ENCODE measurements around the gene DNAL1. TPM values are rescaled to one million over a fixed set of nuclear protein-coding genes. Genes with fewer than 3 reads are reported as not detected.

The DNAL1 gene
- polyA plus RNA-seq, 2 of the 4 experiments (the other 2 are of a cell fraction): 8.3 to 16.3 TPM

- H3K4me3 ChIP-seq: no peak overlapping the region
- no peak overlapping the region for H3K27ac ChIP-seq
- CTCF ChIA-PET: interaction anchor here (1.4 to 16.0 kb wide), 2 partner anchors 9 to 108 kb away, joined by 10 to 191 read pairs; no protein-coding TSS in a partner anchor
- DNase-seq (ENCODE audit: low read depth in 1 of 2, low spot score in 1 of 2) (no peak), FAIRE-seq (no peak), ATAC-seq (no peak)
- peaks cover 22% of the 10 kb centered on the region for H3K4me1 ChIP-seq
- 90% methylated on average over 13 of the region's 13 CpGs for WGBS (ENCODE audit: missing lambda C conversion rate)
- TF ChIP-seq HDAC2 (IDR thresholded peaks at IDR 0.05) (no peak), TFCP2L1 (CRISPR knock-in tag; IDR thresholded peaks at IDR 0.05) (no peak), BHLHE40 (IDR thresholded peaks at IDR 0.05; ENCODE audit: low read depth, low read length) (no peak), NFE2L2 (conservative IDR thresholded peaks at IDR 0.05; ENCODE audit: low read length) (no peak), CHD2 (IDR thresholded peaks at IDR 0.05; ENCODE audit: low read length, partially characterized antibody) (no peak), GATA3 (IDR thresholded peaks at IDR 0.05; ENCODE audit: borderline replicate concordance) (no peak), MYC (IDR thresholded peaks at IDR 0.05; ENCODE audit: borderline replicate concordance, low read length) (no peak), CHD4 (IDR thresholded peaks at IDR 0.05; ENCODE audit: borderline replicate concordance) (no peak), HOXB5 (CRISPR knock-in tag; IDR thresholded peaks at IDR 0.05) (no peak), FOSB (CRISPR knock-in tag; IDR thresholded peaks at IDR 0.05) (no peak)
- TF ChIP-seq, protein P1, sequence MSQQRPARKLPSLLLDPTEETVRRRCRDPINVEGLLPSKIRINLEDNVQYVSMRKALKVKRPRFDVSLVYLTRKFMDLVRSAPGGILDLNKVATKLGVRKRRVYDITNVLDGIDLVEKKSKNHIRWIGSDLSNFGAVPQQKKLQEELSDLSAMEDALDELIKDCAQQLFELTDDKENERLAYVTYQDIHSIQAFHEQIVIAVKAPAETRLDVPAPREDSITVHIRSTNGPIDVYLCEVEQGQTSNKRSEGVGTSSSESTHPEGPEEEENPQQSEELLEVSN (IDR thresholded peaks at IDR 0.05; ENCODE audit: borderline replicate concordance, low read depth): no peak
- TF ChIP-seq, protein P2, sequence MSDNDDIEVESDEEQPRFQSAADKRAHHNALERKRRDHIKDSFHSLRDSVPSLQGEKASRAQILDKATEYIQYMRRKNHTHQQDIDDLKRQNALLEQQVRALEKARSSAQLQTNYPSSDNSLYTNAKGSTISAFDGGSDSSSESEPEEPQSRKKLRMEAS (IDR thresholded peaks at IDR 0.05): no peak
- TF ChIP-seq, protein P3, sequence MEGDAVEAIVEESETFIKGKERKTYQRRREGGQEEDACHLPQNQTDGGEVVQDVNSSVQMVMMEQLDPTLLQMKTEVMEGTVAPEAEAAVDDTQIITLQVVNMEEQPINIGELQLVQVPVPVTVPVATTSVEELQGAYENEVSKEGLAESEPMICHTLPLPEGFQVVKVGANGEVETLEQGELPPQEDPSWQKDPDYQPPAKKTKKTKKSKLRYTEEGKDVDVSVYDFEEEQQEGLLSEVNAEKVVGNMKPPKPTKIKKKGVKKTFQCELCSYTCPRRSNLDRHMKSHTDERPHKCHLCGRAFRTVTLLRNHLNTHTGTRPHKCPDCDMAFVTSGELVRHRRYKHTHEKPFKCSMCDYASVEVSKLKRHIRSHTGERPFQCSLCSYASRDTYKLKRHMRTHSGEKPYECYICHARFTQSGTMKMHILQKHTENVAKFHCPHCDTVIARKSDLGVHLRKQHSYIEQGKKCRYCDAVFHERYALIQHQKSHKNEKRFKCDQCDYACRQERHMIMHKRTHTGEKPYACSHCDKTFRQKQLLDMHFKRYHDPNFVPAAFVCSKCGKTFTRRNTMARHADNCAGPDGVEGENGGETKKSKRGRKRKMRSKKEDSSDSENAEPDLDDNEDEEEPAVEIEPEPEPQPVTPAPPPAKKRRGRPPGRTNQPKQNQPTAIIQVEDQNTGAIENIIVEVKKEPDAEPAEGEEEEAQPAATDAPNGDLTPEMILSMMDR (IDR thresholded peaks at IDR 0.05): no peak
- no peak overlapping the region for H3K4me2 ChIP-seq
- POLR2A ChIA-PET: no interaction called here
- H3K9me3 ChIP-seq: no peaks in the 10 kb centered on the region
Observed at GRCh38 chr14:73719361-73719760, 74.6 kb downstream of the DNAL1 start.

- H3K4me2 ChIP-seq: no peak overlapping the region
- no peak for DNase-seq (ENCODE audit: low read depth in 1 of 2, low spot score in 1 of 2)
- WGBS (ENCODE audit: missing lambda C conversion rate): 92% methylated on average over 7 of the region's 8 CpGs
- ATAC-seq: no peak
- ChIA-PET CTCF (interaction anchor here (1.1 to 16.0 kb wide), 5 partner anchors 9 to 119 kb away, joined by 3 to 191 read pairs (median 4); no protein-coding TSS in a partner anchor), POLR2A (no interaction called here)
- H3K27ac ChIP-seq: no peak overlapping the region
- FAIRE-seq: no peak
- no peaks in the 10 kb centered on the region for H3K9me3 ChIP-seq
- H3K4me3 ChIP-seq: no peak overlapping the region
- no peak for TF ChIP-seq KDM5A (IDR thresholded peaks at IDR 0.05)
- TF ChIP-seq, protein P2 (IDR thresholded peaks at IDR 0.05): no peak
- TF ChIP-seq NFE2L2 (conservative IDR thresholded peaks at IDR 0.05; ENCODE audit: low read length): no peak
- TF ChIP-seq, protein P4, sequence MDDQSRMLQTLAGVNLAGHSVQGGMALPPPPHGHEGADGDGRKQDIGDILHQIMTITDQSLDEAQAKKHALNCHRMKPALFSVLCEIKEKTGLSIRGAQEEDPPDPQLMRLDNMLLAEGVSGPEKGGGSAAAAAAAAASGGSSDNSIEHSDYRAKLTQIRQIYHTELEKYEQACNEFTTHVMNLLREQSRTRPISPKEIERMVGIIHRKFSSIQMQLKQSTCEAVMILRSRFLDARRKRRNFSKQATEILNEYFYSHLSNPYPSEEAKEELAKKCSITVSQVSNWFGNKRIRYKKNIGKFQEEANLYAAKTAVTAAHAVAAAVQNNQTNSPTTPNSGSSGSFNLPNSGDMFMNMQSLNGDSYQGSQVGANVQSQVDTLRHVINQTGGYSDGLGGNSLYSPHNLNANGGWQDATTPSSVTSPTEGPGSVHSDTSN (IDR thresholded peaks at IDR 0.05): no peak
- no peak for TF ChIP-seq POLR2AphosphoS2 (conservative IDR thresholded peaks at IDR 0.05; ENCODE audit: low read length)
- TF ChIP-seq, protein P5, sequence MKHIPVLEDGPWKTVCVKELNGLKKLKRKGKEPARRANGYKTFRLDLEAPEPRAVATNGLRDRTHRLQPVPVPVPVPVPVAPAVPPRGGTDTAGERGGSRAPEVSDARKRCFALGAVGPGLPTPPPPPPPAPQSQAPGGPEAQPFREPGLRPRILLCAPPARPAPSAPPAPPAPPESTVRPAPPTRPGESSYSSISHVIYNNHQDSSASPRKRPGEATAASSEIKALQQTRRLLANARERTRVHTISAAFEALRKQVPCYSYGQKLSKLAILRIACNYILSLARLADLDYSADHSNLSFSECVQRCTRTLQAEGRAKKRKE (CRISPR knock-in tag; IDR thresholded peaks at IDR 0.05; ENCODE audit: low read depth): no peak
- no peak for TF ChIP-seq REST (IDR thresholded peaks at IDR 0.05)
- TF ChIP-seq MYC (IDR thresholded peaks at IDR 0.05; ENCODE audit: borderline replicate concordance, low read length): no peak
- no peak for TF ChIP-seq ZNF302 (CRISPR knock-in tag; IDR thresholded peaks at IDR 0.05)
- peaks cover 23% of the 10 kb centered on the region for H3K4me1 ChIP-seq
Observed at GRCh38 chr14:73719791-73720190, 75.0 kb downstream of the DNAL1 start.

All from A549 (cell line).